Loucy (cell line): ENCODE results near the gene ARHGAP6.

Experiments used
- H2AFZ ChIP-seq: fragments of 200-600 bp; sonication (generic); 2 replicates; pipeline ENCODE4 v1.6.0; 2016; ENCODE audit warnings: antibody characterized with exemption, mild to moderate bottlenecking, low read length, moderate library complexity
- H3F3A ChIP-seq: fragments of 200-600 bp; 2 replicates; pipeline ENCODE4 v1.6.0; 2016; ENCODE audit warnings: antibody characterized with exemption, low read depth, mild to moderate bottlenecking
- H3K27me3 ChIP-seq: fragments of 200-600 bp; sonication (generic); 2 replicates; pipeline ENCODE4 v1.6.1; 2014; ENCODE audit warnings: low read length, mild to moderate bottlenecking; ENCODE audit not compliant: insufficient read depth, poor library complexity, severe bottlenecking
- H3K36me3 ChIP-seq: fragments of 200-600 bp; sonication (generic); 2 replicates; pipeline ENCODE4 v1.6.1; 2016; ENCODE audit warnings: low read length; ENCODE audit not compliant: insufficient read depth
- H3K4me1 ChIP-seq: fragments of 200-600 bp; sonication (generic); 2 replicates; pipeline ENCODE4 v1.5.1; 2014; ENCODE audit warnings: low read length, mild to moderate bottlenecking; ENCODE audit not compliant: insufficient read depth, poor library complexity, severe bottlenecking
- H3K4me2 ChIP-seq: fragments of 200-600 bp; sonication (generic); 2 replicates; pipeline ENCODE4 v1.6.0; 2014; ENCODE audit warnings: antibody characterized with exemption, low read length, low read depth, mild to moderate bottlenecking; ENCODE audit not compliant: poor library complexity, severe bottlenecking
- H3K4me3 ChIP-seq: fragments of 200-600 bp; sonication (generic); 2 replicates; pipeline ENCODE4 v1.5.1; 2014; ENCODE audit warnings: low read length, mild to moderate bottlenecking, mixed read lengths; ENCODE audit not compliant: poor library complexity, severe bottlenecking
- H3K79me2 ChIP-seq: fragments of 200-600 bp; sonication (generic); 2 replicates; pipeline ENCODE4 v1.6.1; 2014; ENCODE audit warnings: low read length; ENCODE audit not compliant: insufficient read depth
- H3K9ac ChIP-seq: fragments of 200-600 bp; sonication (generic); 2 replicates; pipeline ENCODE4 v1.6.0; 2014; ENCODE audit warnings: mild to moderate bottlenecking, low read depth, low read length, moderate library complexity; ENCODE audit not compliant: poor library complexity, severe bottlenecking
- H3K9me2 ChIP-seq: fragments of 200-600 bp; sonication (generic); replicated peaks from 2 replicates; pipeline ENCODE4 v1.6.1; 2016; ENCODE audit warnings: low read depth, low read length, mixed read lengths
- H3K9me3 ChIP-seq: fragments of 200-600 bp; sonication (generic); 2 replicates; pipeline ENCODE4 v1.6.1; 2014; ENCODE audit warnings: mild to moderate bottlenecking, antibody characterized with exemption, low read length, low read depth; ENCODE audit not compliant: insufficient read depth
- H4K20me1 ChIP-seq: fragments of 200-600 bp; sonication (generic); 2 replicates; pipeline ENCODE4 v1.6.0; 2014; ENCODE audit warnings: antibody characterized with exemption, low read length, mild to moderate bottlenecking; ENCODE audit not compliant: insufficient read depth, poor library complexity, severe bottlenecking
- EZH2phosphoT487 ChIP-seq: fragments of 200-600 bp; IDR thresholded peaks from 2 replicates; pipeline ENCODE4 v1.6.1; 2018; ENCODE audit warnings: antibody characterized with exemption, mild to moderate bottlenecking, moderate library complexity, borderline replicate concordance
- TF ChIP-seq, protein P1 (sequence below): fragments of 200-600 bp; sonication (generic); conservative IDR thresholded peaks from 2 replicates; pipeline ENCODE4 v1.5.1; 2014; ENCODE audit warnings: mild to moderate bottlenecking, antibody characterized with exemption, low read length

The ARHGAP6 gene

DNA sequence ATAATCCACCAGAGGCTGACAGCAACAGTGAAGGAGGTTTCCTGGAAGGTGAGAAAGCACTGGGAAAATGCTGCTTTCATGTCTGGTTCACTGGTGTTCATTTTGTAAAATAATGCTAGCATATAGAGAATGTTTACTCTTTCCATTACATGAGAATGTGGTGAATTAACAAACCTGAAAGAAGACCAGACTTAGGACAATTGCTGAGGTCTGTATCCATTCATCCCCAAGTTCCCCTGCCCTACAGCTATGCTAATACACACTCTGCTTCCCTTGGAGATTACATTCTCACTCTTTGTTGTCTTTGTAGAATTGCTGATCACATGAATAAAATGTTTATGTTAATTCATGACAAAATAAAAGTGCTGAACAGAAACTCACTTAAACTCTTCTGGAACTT lies 99.5 kb downstream of the ARHGAP6 start:
- Histone ChIP-seq H4K20me1 (no peaks in the 10 kb centered on the region), H3K27me3 (no peaks in the 10 kb centered on the region), H2AFZ (no peak overlapping the region), H3K79me2 (no peaks in the 10 kb centered on the region), H3K4me2 (no peak overlapping the region), H3K9me3 (no peaks in the 10 kb centered on the region), H3K36me3 (no peaks in the 10 kb centered on the region), H3F3A (no peaks in the 10 kb centered on the region), H3K9ac (no peak overlapping the region), H3K4me1 (no peaks in the 10 kb centered on the region), H3K9me2 (no peaks in the 10 kb centered on the region), H3K4me3 (no peak overlapping the region)
- no peak for TF ChIP-seq EZH2phosphoT487
- TF ChIP-seq, protein P1, sequence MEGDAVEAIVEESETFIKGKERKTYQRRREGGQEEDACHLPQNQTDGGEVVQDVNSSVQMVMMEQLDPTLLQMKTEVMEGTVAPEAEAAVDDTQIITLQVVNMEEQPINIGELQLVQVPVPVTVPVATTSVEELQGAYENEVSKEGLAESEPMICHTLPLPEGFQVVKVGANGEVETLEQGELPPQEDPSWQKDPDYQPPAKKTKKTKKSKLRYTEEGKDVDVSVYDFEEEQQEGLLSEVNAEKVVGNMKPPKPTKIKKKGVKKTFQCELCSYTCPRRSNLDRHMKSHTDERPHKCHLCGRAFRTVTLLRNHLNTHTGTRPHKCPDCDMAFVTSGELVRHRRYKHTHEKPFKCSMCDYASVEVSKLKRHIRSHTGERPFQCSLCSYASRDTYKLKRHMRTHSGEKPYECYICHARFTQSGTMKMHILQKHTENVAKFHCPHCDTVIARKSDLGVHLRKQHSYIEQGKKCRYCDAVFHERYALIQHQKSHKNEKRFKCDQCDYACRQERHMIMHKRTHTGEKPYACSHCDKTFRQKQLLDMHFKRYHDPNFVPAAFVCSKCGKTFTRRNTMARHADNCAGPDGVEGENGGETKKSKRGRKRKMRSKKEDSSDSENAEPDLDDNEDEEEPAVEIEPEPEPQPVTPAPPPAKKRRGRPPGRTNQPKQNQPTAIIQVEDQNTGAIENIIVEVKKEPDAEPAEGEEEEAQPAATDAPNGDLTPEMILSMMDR = no peak

DNA sequence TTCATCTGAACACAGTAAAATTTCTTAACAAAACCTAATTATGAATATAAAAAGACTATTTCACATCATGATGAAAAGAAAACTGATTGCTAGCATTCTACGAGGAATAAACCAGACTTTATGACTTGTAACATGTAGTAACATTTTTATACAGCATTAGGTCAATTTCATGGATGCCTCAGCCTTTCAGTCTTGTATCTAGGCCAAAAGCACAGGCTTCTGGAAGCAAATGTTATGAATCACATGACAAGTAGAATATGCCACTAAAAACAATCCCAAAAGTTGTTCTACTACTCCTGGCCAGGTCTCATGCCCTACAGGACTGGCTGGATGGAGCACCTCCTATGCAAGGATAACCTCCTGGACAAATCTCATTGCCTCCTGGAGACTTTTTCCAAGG lies 101.2 kb downstream of the ARHGAP6 start:
- Histone ChIP-seq H3K4me3 (no peak overlapping the region), H3K27me3 (no peaks in the 10 kb centered on the region)

DNA sequence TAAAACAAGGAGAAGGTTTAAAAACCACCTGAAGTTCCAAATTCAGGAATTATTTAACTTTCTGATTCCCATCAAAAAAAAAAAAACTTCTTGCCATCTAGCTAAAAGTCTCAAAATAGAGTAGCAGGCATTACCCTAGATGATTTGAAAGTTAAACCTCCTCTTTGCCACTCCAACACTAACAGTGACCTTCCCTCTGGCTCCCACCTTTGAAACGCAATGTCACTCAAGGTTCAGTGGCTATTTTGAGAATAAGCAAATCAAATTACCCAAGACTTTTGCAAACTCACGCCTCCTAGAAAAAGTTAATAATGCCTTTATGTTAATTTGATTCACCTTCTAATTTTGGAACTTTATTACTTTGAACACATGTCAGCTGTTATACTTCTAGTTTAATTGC lies 103.2 kb downstream of the ARHGAP6 start:
- Histone ChIP-seq H3K36me3 (no peaks in the 10 kb centered on the region), H3K27me3 (no peaks in the 10 kb centered on the region), H3K9ac (no peak overlapping the region), H4K20me1 (no peaks in the 10 kb centered on the region), H3K4me2 (no peak overlapping the region), H3K9me2 (no peaks in the 10 kb centered on the region), H3K4me1 (no peaks in the 10 kb centered on the region), H3K9me3 (no peaks in the 10 kb centered on the region), H3K4me3 (no peak overlapping the region), H3K79me2 (no peaks in the 10 kb centered on the region), H3F3A (no peaks in the 10 kb centered on the region), H2AFZ (no peak overlapping the region)
- TF ChIP-seq EZH2phosphoT487 = no peak
- TF ChIP-seq, protein P1 = no peak

More for the DNA sequence above, 101.2 kb downstream of the ARHGAP6 start:
- TF ChIP-seq, protein P1 = no peak
- TF ChIP-seq EZH2phosphoT487 = no peak
- H3K9ac ChIP-seq = no peak overlapping the region
- no peak overlapping the region for H3K4me2 ChIP-seq
- H4K20me1 ChIP-seq = no peaks in the 10 kb centered on the region
- H3F3A ChIP-seq = no peaks in the 10 kb centered on the region
- no peaks in the 10 kb centered on the region for H3K9me2 ChIP-seq
- H2AFZ ChIP-seq = no peak overlapping the region
- H3K9me3 ChIP-seq = no peaks in the 10 kb centered on the region
- no peaks in the 10 kb centered on the region for H3K4me1 ChIP-seq
- H3K79me2 ChIP-seq = no peaks in the 10 kb centered on the region
- no peaks in the 10 kb centered on the region for H3K36me3 ChIP-seq
